GDM1 (cell line): ENCODE results near the gene RAB9B.

Experiments
- DNase-seq: peaks from one replicate; lab custom pipeline; 2025; lab: John Stamatoyannopoulos, UW

RAB9B gene

DNA sequence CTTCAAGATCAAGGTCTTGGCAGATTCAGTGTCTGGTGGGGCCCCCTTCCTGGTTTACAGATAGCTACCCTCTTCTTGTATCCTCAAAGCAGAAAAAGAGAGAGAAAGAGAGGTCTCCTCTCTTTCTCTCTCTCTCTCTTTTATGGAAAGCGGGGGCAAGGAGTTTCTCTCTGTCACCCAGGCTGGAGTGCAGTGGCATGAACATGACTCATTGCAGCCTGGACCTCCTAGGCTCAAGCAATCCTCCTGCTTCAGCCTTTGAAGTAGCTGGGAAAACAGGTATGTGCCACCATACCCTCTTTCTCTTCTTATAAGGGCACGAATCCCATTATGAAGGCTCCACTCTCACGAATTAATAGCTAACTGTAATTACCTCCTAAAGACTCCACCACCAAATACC lies 20.2 kb downstream of the RAB9B start:
- no peak for DNase-seq

- DNase-seq: no peak
Measured at GRCh38 chrX:103806862-103807474, 25.1 kb downstream of the RAB9B start.

GRCh38 chrX:103805860-103806259 lies 26.2 kb downstream of the RAB9B start:
- DNase-seq: no peak

- DNase-seq: no peak
Measured at GRCh38 chrX:103800318-103800717, 31.7 kb downstream of the RAB9B start.

- DNase-seq: no peak
Measured at GRCh38 chrX:103797691-103798090, 34.4 kb downstream of the RAB9B start.

GRCh38 chrX:103794119-103794518 lies 37.9 kb downstream of the RAB9B start:
- no peak for DNase-seq

GRCh38 chrX:103793545-103793940 lies 38.5 kb downstream of the RAB9B start:
- no peak for DNase-seq

- DNase-seq: no peak
Measured at GRCh38 chrX:103792916-103793544, 39.0 kb downstream of the RAB9B start.

DNA sequence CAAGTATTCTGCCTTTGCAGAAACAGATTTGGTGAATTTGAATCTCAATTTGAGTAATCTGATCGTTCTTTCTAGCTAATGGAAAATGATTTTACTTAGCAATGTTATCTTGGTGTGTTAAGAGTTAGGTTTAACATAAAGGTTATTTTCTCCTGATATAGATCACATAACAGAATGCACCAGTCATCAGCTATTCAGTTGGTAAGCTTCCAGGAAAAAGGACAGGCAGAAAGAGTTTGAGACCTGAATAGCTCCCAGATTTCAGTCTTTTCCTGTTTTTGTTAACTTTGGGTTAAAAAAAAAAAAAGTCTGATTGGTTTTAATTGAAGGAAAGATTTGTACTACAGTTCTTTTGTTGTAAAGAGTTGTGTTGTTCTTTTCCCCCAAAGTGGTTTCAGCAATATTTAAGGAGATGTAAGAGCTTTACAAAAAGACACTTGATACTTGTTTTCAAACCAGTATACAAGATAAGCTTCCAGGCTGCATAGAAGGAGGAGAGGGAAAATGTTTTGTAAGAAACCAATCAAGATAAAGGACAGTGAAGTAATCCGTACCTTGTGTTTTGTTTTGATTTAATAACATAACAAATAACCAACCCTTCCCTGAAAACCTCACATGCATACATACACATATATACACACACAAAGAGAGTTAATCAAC lies 40.1 kb downstream of the RAB9B start:
- no peak for DNase-seq

DNA sequence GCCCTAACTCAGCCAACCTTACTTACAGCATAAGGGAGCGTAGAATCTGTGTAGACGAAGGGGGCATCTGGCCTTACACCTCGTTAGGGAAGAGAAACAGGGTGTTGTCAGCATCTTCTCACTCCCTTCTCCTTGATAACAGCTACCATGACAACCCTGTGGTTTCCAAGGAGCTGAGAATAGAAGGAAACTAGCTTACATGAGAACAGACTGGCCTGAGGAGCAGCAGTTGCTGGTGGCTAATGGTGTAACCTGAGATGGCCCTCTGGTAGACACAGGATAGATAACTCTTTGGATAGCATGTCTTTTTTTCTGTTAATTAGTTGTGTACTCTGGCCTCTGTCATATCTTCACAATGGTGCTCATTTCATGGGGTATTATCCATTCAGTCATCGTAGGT lies 40.8 kb downstream of the RAB9B start:
- DNase-seq: no peak

GRCh38 chrX:103789004-103789403 lies 43.1 kb downstream of the RAB9B start:
- DNase-seq: no peak

DNA sequence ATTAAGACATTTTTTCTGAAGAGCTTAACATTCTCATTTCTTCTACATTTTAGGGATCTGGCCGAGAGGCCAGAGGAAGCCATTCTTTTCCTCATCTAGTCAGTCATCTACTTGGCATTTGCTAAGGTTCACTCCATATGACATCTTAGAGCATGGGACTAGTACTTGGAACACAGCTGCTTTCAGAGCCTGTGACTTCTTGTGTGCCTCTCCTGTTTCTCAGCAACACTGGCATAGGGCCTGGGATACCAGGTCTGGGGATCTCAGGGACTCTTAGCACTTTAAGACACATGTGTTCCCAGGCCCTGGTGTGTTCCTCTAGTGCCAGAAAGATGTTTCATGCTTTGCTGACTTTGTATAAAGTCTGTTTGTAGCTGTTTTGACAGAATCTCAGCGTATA lies 48.1 kb downstream of the RAB9B start:
- DNase-seq: no peak

- DNase-seq: no peak
Measured at GRCh38 chrX:103783196-103783595, 48.9 kb downstream of the RAB9B start.

GRCh38 chrX:103782640-103783039 lies 49.4 kb downstream of the RAB9B start:
- DNase-seq: no peak

GRCh38 chrX:103781706-103782105 lies 50.4 kb downstream of the RAB9B start:
- DNase-seq: no peak

DNA sequence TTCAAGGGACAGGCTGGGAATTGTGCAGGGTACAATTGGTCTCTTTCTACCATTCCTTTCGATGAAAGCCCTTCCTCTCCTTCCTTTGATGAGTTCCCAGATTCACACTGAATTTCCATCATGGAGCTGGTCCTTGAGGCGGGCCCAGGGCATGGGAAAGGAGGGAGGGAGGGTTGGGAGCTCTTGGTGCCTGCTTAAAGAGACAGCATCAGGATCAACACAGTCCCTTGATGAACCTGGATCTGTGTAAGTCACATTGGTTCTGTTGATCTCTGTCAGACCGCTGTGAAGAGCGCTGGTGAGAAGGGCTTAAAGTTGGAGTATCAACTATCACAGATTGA lies 51.0 kb downstream of the RAB9B start:
- DNase-seq: no peak

DNA sequence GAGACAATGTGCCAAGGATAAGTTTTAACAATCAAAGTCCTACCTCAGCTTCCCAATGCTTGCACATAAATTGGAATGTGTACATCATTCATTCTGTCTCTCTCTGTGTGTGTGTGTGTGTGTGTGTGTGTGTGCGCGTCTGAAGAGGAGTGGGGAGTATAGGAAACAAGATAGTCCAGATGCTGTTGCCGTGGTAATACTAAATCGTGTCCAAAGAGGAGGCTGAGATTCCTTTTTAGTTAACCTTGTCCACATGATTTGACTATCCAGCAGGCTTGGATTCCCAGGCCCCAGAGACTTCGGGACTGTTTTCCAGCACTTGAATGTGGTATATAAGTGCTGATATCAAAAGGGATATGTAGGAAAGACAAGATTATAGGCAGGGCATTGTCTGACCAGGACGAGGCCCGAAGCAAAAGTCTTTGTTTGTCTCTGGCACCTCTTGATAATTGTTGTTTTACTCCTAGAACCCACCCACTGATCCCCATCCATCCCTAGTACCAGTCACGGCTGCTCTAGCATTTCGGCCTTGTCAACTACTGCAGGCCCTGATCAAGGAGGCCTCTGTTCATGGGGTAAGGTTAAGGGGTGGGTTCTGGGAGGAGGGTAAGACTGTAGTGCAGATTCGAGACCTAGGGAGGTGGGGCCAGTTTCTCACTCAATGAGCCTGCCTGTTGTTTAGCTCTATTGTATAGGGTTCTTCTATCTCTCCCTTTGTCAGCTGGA lies 51.6 kb downstream of the RAB9B start:
- DNase-seq: no peak

GRCh38 chrX:103779141-103779789 lies 52.8 kb downstream of the RAB9B start:
- DNase-seq: no peak

- DNase-seq: no peak
Measured at GRCh38 chrX:103776546-103776945, 55.5 kb downstream of the RAB9B start, which contains the start of gene PLP1. PLP1 (plus strand) TSS chrX:103776840; CDS start chrX:103776996, 156 bp downstream.

DNA sequence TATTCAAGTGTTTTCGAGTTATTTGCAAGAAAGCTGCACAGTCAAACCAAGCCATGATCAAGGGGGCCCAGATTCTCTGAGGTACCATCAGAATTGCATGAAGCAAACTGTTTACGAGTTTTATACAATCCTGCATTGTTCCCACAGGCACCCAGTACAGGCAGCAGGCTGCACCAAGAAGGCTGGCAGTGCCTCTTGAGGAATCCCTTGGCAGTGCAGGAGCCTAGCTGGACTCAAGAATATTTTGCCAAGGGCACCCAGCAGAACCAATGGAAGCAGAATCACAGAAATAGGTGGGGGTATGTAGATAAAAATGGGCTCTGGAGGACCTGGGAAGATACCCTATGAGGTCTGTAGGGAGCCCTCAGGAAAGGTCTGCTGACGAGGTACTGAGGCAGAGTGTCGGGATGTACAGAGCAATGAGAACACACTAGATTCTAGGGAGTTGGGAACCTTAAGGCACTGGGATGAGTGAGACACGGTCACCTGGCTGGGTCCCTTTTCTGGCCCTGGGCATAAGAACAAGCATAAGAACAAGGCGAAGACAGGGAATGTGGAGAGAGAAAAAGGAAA lies 57.9 kb downstream of the RAB9B start:
- DNase-seq: peak; percentile 12

- DNase-seq: no peak
Measured at GRCh38 chrX:103773445-103773844, 58.6 kb downstream of the RAB9B start.
